AG10803 (cell line): Measurements from ENCODE around the gene RGR.
A peak's percentile ranks its signal among the peaks of the same experiment; 100 is the strongest.

Experiments used
- DNase-seq: peaks from one replicate; pipeline ENCODE4 v3.0.0; 2010; ENCODE audit warnings: low read depth
- H3K4me3 ChIP-seq: 2 replicates; pipeline ENCODE4 v1.5.1; 2011; ENCODE audit warnings: mild to moderate bottlenecking, low read length, control low read depth
- CTCF ChIP-seq: conservative IDR thresholded peaks from 2 replicates; pipeline ENCODE4 v1.5.1; 2011; ENCODE audit warnings: mild to moderate bottlenecking, low read length, control low read depth, inconsistent platforms

Gene RGR

GRCh38 chr10:84241185-84241790 is 3.6 kb upstream of the RGR start, which contains the start of gene LRIT1:
TSS of gene LRIT1 (minus strand) at chr10:84241546. CDS start at chr10:84241439, 107 bp downstream.
- no peak for TF ChIP-seq CTCF
- no peak for DNase-seq
- H3K4me3 ChIP-seq, result no peak within 1 kb of the TSS

GRCh38 chr10:84243759-84244158 is 1.1 kb upstream of the RGR start:
- no peak for TF ChIP-seq CTCF
- DNase-seq, result no peak
- no peak overlapping the region for H3K4me3 ChIP-seq

GRCh38 chr10:84247496-84247895 is 2.6 kb downstream of the RGR start:
- no peak for TF ChIP-seq CTCF
- no peak for DNase-seq
- H3K4me3 ChIP-seq, result no peak overlapping the region

GRCh38 chr10:84248794-84249193 is 3.9 kb downstream of the RGR start:
- no peak for TF ChIP-seq CTCF
- no peak for DNase-seq
- no peak overlapping the region for H3K4me3 ChIP-seq

- H3K4me3 ChIP-seq, result no peak overlapping the region
- no peak for DNase-seq
- TF ChIP-seq CTCF, result no peak
Measured at GRCh38 chr10:84254552-84255478, 10.0 kb downstream of the RGR start.

GRCh38 chr10:84256510-84257342 is 11.9 kb downstream of the RGR start:
- peak; percentile 55 for TF ChIP-seq CTCF
- peak; percentile 38 for DNase-seq
- no peak overlapping the region for H3K4me3 ChIP-seq
